HG02970 (cell line): ENCODE measurements around the gene SLC46A3.
"Not testable (repeated sequence)": the region's sequence is repeated elsewhere in the genome, so short reads cannot be mapped to it uniquely, and the experiment has no call there.

Source experiments
- ATAC-seq: cut with Tn5 transposase; IDR thresholded peaks from one replicate; pipeline ENCODE4 v1.9.1; 2021; ENCODE audit warnings: mild to moderate bottlenecking, moderate library complexity, moderate number of reproducible peaks; ENCODE audit not compliant: unreplicated experiment, low FRiP score

SLC46A3 gene

DNA sequence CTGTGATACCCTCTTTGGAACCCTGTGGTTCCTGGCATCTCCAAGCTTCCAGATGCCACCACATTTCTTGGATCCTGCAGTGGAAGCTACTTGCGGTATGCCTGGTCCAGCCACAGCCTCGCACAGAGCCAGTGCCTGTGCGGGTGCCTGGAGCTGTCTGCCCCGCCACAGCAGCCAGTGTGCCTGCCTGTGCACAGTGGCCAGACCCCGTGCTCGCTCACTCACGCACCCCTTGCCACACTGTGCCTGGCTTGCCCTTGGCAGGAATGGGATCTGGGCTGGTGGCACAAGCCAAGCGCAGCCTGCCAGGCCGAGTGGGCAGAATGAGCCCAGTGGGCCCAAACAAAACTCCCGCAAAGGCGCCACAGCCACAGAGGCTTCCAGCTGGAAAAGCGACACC lies 33.7 kb downstream of the SLC46A3 start:
- ATAC-seq = no peak

GRCh38 chr13:28684257-28684656 lies 34.5 kb downstream of the SLC46A3 start:
- ATAC-seq = no peak

GRCh38 chr13:28683169-28683568 lies 35.6 kb downstream of the SLC46A3 start:
- not testable (repeated sequence) for ATAC-seq

- no peak for ATAC-seq
Observed at GRCh38 chr13:28680541-28680940, 38.2 kb downstream of the SLC46A3 start.

DNA sequence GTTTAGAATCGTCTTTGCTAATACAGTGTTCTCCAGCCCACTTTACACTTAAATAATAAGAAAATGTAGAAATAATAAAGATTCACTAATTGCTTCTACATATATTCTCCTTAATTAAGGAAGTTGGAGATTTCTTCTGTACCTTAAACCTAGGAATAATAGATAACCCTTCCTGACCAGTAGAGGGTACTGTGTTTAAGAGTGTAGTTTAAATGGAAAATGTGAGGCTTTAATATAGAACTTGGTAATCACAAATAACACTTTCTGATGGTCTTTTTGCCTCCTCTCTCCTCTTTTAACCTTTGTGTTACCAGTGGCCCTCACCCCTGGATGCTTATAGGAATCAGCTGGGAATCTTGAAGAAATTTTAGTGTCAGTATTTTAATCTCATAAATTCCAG lies 39.1 kb downstream of the SLC46A3 start:
- no peak for ATAC-seq

GRCh38 chr13:28678809-28679208 lies 40.0 kb downstream of the SLC46A3 start:
- no peak for ATAC-seq

DNA sequence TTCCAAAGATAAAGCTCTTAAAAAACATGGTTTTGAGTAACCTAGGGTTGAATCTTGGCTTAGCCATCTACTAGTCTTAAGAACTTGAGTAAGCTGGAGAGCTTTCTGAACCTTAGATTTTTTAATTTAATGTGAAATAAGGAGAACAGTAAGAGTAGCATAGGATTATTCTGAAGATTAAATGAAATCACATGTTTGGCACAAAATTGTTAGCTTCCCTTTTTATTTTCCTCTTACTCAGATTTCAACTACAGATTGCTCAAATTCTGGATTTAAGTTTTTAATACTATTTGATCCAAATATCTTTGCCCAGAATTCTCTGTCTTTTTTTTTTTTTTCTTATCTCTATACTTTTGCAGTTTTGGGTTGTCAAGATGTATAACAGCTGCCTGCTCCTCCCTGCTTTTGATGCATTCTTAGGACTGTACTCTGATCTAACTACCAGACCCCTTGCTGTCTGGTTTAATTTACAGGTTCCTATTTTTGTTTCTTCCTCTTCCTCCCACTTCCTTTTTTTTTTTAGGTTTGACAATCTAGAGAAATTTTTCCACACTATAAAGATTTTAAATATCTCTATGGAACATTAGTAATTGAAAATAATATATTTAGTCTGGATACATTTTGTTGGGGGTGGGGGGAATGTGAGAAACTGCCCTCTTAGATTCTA lies 47.5 kb downstream of the SLC46A3 start:
- ATAC-seq = no peak

DNA sequence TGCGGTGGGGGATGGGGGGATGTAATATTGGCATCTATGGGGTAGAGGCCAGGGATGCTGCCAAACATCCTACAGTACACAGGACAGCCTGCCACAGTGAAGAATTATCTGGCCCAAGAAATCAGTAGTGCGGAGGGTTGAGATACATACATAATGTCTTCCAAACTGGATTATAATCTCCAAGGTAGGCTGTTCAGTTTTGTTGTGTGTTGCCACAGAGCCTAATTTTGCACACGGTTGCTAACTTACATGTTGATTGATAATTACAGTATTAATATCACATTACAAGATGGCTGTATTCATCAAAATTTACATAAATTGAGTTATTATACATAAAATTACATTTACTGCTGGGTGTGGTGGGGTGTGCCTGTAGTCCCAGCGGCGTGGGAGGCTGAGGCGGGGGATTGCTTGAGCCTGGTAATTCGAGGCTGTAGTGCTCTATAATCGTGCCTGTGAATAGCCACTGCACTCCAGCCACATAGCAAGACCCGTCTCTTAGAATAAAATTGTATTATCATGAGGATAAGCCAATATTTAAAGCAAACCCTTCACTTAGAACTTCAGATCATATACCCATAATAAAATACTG lies 51.8 kb downstream of the SLC46A3 start:
- ATAC-seq = no peak

- ATAC-seq = peak; percentile 21
Observed at GRCh38 chr13:28659621-28659970, 59.2 kb downstream of the SLC46A3 start.

GRCh38 chr13:28658796-28659620 lies 59.8 kb downstream of the SLC46A3 start, which contains the start of gene POMP:
TSS of gene POMP (plus strand) at chr13:28659130. CDS start at chr13:28659185, 55 bp downstream.
- ATAC-seq = peak; percentile 81

GRCh38 chr13:28658539-28658795 lies 60.3 kb downstream of the SLC46A3 start:
- peak; percentile 6 for ATAC-seq

DNA sequence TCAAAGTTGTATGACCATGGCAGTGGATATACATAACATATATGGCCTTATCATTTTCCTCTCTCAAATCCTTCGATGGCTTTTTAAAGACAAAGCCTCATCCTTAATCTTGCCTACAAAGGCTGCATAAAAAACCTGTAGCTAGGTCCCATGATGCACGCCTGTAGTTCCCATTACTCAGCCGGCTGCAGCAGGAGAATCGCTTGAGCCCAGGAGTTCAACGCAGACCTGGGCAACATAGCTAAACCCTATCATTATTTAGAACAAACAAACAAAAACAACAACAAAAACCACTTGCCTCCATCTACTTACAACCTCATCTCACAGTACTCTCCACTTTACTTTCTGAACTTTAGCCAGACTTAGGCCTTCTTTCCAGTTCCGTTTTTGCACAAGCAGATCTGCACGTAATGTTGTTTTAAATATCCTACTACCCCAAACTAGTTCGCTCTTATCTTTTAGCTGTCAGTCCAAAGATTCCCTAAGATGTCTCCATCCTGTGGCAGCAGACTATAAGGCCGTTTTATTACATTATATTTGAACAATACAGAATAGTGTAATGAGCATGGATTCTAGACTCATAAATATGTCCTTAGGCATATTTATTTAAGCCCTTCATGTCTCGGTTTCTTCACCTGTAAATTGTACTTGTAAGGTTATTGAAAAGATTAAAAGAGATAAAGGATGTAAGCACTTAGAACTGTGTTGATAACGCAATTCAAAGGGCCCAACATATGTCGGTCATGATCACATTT lies 60.8 kb downstream of the SLC46A3 start:
- ATAC-seq = no peak

- no peak for ATAC-seq
Observed at GRCh38 chr13:28655561-28655960, 63.2 kb downstream of the SLC46A3 start.

DNA sequence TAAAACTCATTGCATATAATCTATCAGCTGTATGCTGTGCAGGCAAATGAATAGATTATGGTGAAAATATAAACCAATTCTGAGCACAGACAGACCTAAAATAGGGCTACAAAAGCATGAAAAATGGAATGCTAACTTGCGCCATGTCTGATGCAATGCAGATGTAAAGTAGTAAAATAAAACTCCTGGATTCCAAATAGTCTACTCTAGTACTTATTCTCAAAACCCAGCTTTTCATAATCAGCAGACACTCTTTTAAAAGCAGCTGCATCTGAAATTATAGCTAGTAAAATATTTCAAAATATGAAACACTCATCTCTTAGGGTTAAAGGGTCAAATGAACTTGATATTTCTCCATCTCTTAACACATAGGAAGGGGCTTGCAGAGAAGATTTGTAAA lies 64.5 kb downstream of the SLC46A3 start:
- no peak for ATAC-seq

GRCh38 chr13:28653111-28653510 lies 65.7 kb downstream of the SLC46A3 start:
- ATAC-seq = no peak

GRCh38 chr13:28651810-28652401 lies 66.9 kb downstream of the SLC46A3 start:
- no peak for ATAC-seq

- no peak for ATAC-seq
Observed at GRCh38 chr13:28650284-28650683, 68.5 kb downstream of the SLC46A3 start.
